HT1080 (cell line): ENCODE data around the gene TEX47. TPM values are rescaled to one million over a fixed set of nuclear protein-coding genes. Genes with fewer than 3 reads are reported as not detected.

Source experiments
- DNase-seq: peaks from one replicate; pipeline ENCODE4 v3.0.0-alpha.2; 2015; ENCODE audit warnings: low read depth
- polyA plus RNA-seq, 2 experiments: library from polyadenylated mRNA; depleted of rRNA; stranded (reverse); fragments of >200 nt; gene quantifications; 2 replicates each; pipeline ENCODE4 v1.2.3, GENCODE V29; 2015
- total RNA-seq: library from RNA; depleted of rRNA; stranded (reverse); fragments of >200 nt; shearing (Covaris generic); gene quantifications from 2 replicates; pipeline ENCODE4 v1.2.3, GENCODE V29; 2014; rRNA removed

The TEX47 gene
- not detected in 2 replicates for total RNA-seq
- polyA plus RNA-seq (2015; cell fraction: cytosol; rRNA removed), result not detected in 2 replicates
- not detected in 2 replicates for polyA plus RNA-seq (2015; cell fraction: nucleus; rRNA removed)

DNA sequence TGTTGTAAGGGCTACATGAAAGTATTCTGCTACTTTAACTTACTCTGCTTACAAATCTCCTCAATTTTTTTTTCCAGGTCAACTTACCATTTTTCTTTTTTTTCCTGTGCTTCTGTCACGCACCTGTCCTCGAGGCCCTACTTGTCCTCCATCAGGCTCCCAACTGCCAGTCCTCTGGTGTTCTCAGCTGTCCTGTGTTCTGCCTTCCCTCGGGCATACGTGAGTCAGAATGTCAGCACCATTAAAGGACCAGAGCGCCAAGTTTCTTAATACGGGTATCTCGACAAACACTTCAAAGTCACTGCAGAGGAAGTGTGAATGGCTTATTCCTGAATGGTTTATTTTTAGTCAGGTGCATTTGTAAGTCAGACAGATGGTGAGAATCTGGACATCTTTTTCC is at the start of gene TEX47:
TSS of gene TEX47 (minus strand) at position 185 of the 400 bp plus-strand sequence. CDS start 795 bp downstream, outside the sequence.
- no peak for DNase-seq

DNA sequence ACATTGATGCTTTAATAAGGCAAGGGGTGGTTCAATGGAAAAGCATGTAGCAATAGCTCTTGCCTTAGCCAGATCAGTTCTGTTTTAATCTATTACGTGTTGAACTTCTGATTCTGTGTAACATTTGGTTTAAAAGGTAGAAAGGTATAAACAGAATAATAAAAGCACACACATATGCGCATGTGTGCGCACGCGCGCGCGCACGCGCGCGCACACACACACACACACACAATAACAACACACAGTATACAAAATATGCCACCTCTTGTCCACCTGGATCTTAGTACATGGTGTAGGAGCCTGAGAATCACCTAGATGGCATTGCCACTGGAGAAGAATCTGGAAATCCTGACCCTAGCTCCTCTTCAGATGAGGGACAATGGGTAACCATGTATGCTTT is 49.6 kb upstream of the TEX47 start:
- DNase-seq, result no peak

DNA sequence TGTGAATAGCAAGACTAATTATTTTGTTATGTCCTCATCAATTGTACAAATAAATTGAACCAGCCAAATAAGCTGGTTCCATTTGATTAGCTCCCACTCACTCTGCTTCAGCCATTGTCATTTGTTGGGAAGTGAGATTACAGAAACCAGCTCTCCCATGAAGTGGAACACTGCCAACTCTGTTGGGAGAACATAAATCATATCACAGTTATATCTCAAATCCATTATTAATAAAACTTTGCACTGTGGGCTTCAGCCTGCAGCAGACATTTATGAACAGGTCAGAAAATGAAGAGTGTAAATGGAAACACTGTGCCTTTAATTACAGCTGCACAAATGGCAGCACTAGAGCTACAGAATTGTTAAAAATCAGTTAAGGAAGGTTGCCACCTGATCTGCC is 46.7 kb upstream of the TEX47 start:
- DNase-seq, result no peak

DNA sequence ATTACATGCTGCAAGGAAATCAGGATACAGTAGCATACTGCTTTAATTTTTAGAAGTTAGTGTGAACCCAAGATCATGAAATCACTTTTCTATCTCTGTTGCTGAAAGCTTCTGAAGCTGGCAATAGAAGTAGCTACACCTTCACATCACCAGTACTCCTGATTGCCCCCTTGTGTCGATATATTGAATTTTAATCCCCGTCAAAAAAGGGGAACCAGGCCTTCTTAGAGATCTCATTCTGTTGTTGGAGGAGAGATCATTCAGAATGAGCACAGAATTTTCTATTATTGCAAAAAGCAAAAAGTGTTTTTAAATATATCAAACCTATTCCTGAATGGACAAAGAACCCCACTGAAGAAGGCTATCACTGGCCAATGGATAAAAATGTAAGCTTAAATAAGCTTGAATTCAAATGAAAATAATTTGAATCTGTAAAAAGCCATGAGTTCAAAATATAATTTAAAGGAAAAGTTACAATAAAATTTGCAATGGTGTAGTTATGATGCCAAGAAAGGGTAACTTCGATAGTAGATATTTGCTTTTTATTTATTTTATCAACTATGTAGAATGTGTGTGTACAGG is 39.7 kb upstream of the TEX47 start:
- peak; percentile 47 for DNase-seq

DNA sequence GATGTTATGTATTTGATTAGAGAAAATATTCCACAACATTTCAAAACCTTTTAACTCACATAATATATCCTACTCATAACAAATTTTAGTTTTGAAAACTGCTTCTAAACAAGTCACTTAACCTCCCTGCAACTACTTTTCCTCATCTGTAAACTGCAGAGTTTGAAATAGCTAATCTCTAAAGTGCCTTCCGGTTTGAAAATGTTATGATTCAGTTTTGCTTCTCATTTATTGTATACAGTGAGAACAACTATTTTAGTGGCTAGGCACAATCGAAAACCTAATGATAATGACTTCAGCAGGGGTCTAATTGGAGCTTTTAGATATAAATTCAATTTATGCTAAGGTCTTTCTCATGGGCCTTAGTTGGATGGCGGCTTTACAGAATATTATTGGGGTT is 30.7 kb upstream of the TEX47 start:
- no peak for DNase-seq

GRCh38 chr7:88818552-88818951 is 23.0 kb upstream of the TEX47 start:
- no peak for DNase-seq

GRCh38 chr7:88806280-88807037 is 10.9 kb upstream of the TEX47 start:
- DNase-seq, result no peak

- no peak for DNase-seq
Measured at GRCh38 chr7:88801046-88801445, 5.5 kb upstream of the TEX47 start.

DNA sequence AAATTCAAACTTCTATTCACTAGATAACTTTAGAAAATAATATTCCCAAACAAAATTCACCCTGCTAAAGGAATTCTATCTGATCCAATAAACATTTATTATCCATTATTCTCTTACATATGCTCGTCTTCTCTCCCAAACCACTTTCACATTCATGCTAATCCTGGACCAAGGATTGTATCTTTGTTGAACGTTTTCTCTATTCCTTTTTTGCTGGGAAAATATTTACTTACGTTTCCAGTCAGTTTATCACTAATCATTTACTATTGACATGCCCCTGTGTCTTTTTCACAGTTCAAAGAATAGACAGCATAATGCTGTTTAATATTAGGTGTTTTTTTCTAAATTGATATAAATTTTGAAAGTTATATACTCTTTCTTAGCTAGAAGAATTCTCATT is 3.2 kb downstream of the TEX47 start:
- DNase-seq, result no peak

- DNase-seq, result no peak
Measured at GRCh38 chr7:88791891-88792290, 3.6 kb downstream of the TEX47 start.

DNA sequence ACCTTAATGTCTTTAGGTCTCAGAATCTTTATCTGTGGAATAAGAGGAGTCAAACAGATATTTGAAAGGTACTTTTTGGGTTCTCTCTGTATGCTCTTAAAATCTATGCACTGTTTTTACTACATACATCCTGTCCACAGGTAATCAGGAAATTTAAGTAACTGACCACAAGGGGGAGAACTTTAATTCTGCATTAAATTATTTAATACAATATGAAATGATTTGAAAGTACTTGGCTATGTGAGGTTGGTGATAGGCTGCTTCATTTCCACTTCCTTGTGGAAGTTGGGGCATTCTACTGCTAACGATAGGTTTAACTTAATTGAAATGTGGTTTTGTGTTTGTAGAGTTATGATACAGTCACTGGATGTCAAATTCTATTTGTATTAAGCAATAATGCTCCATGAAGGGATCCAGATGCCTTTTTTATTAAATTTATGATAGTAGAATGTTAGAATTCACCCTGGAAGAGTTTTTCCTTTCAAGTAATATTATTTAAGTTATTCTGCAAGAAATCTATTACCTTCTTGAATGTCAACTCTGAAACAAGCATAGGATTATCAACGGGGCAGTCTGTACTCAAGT is 6.0 kb downstream of the TEX47 start:
- DNase-seq, result peak; percentile 10

- DNase-seq, result no peak
Measured at GRCh38 chr7:88787777-88788176, 7.8 kb downstream of the TEX47 start.

DNA sequence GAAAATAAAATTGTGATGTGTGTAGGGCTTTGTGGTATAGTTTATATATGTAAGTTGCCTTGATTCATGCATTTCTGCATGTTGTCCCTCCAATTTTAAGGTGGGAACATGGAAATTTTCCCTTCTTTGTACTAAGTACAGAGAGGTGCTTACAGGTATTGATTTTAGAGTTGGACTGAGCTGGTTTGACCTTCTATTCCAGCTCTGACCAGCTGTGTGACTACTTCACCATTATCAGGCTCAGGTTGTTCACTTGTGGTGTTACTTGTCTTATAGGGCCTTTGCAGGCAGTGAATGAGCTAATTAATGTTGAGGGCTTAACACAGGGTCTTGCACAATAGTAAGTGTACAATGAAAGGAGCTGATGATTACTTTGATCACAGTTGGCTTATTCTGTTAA is 19.7 kb downstream of the TEX47 start:
- no peak for DNase-seq

DNA sequence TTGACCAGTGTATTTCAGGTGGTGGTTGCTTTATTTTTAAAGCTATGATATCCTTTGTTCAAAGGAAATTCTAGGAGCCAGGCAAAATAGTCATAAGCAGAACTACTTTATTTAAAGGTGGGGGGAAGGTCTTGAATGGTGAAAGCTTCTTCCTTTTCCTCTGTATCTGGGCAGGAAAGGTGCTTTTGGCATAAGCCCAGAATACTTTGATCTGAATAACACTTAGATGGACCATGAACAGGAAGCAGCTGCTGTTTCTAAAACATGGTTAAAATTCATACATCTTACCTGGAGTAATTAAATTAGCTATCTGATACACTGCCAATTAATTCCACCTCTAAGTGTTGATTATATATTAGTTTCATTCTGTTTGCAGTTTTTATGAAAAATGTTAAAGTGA is 22.8 kb downstream of the TEX47 start:
- peak; percentile 3 for DNase-seq

- no peak for DNase-seq
Measured at GRCh38 chr7:88771417-88771816, 24.1 kb downstream of the TEX47 start.

DNA sequence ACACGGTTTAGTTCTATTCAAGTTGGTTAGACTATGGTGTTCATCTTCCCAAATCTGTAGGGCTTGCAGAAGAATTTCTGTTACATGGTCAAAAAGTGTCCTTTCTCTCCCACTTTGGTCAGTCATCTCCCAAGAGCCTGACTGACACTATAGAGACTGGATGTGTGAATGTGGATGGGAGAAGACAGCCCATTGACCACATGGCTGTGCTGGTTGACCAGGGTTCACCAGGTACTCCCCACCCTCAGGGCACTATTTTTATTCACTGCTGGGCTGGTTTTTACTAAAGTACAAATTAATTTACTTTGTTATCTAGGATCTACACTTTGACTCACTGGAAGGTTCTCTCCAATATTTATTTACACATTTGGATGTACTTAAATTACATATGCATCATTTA is 33.8 kb downstream of the TEX47 start:
- no peak for DNase-seq

- no peak for DNase-seq
Measured at GRCh38 chr7:88760136-88760515, 35.4 kb downstream of the TEX47 start.

DNA sequence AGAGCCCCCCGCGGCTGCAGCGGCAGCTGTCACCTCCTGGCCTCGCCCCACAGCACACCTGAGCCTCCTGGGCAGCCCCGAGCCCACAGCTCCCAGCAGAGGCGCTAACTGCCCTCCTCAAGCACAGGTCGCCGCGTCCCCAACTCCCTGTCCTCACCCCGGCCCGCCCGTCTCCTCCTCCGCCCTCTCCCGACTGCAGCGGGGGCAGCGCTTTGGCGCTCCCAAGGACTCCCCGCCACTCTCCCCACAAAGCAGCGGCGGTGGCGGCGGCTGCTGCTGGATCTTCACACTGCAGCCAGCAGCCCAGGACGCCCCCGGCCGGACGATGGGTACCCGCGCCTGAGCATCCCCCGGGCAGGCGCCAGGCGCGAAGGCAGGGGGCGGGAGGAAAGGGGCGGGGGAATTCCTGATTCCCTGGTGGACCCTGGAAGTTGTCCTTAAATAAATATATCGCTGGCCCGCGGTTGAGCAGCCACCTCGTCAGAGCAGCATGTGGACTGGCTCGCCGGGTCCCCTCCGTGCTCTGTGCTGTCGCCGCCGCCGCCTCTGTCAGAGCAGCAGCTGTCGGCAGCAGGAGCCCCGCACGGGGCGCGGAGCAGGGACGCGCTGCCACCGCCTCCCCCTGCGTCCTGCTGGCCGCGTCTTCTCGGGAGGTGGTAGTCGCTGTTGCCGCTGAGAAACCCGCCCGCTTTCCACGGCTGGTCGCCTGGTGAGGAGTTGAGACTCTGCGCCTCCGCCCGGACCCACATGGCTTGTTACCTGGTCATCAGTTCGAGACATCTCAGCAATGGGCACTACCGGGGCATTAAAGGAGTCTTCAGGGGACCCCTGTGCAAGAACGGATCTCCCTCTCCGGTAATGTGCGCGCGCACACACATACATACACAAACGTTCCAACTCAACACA is 36.1 kb downstream of the TEX47 start, which contains the start of gene ZNF804B:
TSS of gene ZNF804B (plus strand) at position 471 of the 906 bp plus-strand sequence. CDS start at position 748, 277 bp downstream.
- DNase-seq, result no peak

DNA sequence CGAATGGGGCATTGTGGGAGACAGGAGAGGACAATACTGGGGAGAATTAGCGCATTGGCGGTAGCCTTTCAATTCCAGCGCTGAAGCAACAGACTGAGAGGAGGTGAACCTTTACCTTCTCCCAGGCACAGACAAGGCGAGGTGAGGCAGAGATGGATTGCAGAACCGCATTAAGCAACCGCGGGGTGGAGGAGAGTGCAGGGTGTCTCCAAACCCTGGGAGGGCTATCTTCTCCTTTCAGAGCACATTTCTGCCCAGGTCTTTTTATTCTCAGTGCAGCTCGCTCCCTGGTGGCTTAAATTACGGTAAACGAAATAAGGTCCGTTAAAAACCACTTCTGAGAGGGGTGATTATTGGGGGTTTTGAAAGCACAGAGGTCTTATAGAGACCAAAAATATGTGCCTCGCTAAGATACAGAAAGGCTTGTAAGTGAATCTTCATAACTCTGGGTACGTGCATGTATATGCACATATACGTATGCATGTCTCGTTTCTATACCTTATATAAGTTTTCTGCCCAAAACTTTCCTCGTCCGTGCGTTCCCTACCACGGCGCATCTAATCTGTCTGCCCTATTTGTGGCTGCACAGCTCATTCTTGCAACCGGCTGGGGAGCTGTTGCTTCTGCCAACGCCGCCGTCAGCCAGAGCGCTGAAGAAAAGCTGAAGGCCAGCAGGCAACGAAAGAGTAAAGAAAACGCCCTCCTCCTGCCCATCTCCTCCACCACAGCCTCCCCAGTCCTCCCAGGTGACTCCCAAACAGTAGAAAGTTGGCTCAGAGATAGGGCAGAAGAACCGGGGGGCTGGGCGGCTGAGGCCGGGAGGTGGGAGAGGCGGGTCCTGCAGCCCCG is 36.9 kb downstream of the TEX47 start:
- DNase-seq, result peak; percentile 17

DNA sequence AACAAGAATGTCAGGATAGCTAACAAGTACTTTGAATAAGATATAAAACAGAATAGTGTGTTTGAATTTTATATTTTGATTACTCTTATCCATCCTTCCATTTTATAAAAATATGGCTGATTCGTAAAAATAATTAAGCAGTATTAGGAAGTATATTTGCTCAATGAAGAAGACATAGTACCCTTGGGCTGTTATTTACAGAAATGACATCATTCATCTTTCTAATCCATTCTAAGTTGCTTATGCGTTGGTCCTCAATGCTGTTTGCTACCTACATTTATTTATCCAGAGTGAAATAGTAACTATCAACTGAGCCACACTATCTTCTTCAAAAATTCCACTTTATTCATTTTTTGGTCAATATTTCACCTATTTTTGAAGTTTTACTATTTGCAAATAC is 38.2 kb downstream of the TEX47 start:
- DNase-seq, result no peak
